GM19468 (cell line): Measurements from ENCODE around the gene WDR37.

ENCODE experiments used
- ATAC-seq: cut with Tn5 transposase; IDR thresholded peaks from one replicate; pipeline ENCODE4 v1.9.1; 2021; ENCODE audit warnings: mild to moderate bottlenecking, moderate library complexity, moderate number of reproducible peaks; ENCODE audit not compliant: unreplicated experiment; ENCODE audit errors: extremely low read depth

Gene WDR37

GRCh38 chr10:1180071-1180730 lies 124.0 kb downstream of the WDR37 start:
- ATAC-seq, result no peak

GRCh38 chr10:1180836-1181235 lies 124.7 kb downstream of the WDR37 start:
- no peak for ATAC-seq
